Body of pancreas (tissue), 4 donors: ENCODE data around the gene KIF5B. TPM values are rescaled to one million over a fixed set of nuclear protein-coding genes. Genes with fewer than 3 reads are reported as not detected.

Experiments
- ATAC-seq: fragments of 150-250 bp; one replicate; pipeline ENCODE4 v1.9.1; 2016
- DNase-seq, 4 donors: peaks; one replicate each; pipeline ENCODE4 v3.0.0-alpha.2; 2019
- H3K27ac ChIP-seq, 4 donors: fragments of 200-600 bp; sonication (generic); 1 replicate in 3 of 4; 2 replicates in 1 of 4; pipeline versions ENCODE4 v1.5.1 to v1.6.1; 2016 to 2019; ENCODE audit warnings: mild to moderate bottlenecking in 1 of 4, mixed read lengths in 1 of 4, moderate library complexity in 1 of 4
- H3K27me3 ChIP-seq, 2 donors: fragments of 200-600 bp; sonication (generic); one replicate each; pipeline ENCODE4 v1.6.0; 2016; ENCODE audit warnings: mild to moderate bottlenecking in 1 of 2
- H3K36me3 ChIP-seq, 2 donors: fragments of 200-600 bp; sonication (generic); replicated peaks in 1 of 2; 2 replicates each; pipeline ENCODE4 v1.5.1; 2016; ENCODE audit warnings: low read depth in 2 of 2; ENCODE audit not compliant: insufficient read depth in 1 of 2
- H3K4me1 ChIP-seq: fragments of 200-600 bp; sonication (generic); one replicate; pipeline ENCODE4 v1.6.0; 2016
- H3K4me3 ChIP-seq, 2 donors: fragments of 200-600 bp; sonication (generic); 1 replicate in 1 of 2; 2 replicates in 1 of 2; pipeline ENCODE4 v1.5.1; 2016 to 2019
- H3K9me3 ChIP-seq, 3 donors: fragments of 200-600 bp; sonication (generic); 1 replicate in 2 of 3; 2 replicates in 1 of 3; pipeline ENCODE4 v1.5.1; 2016
- CTCF ChIP-seq, 7 experiments: fragments of 450-650 bp in 4 of 7; fragments of 200-600 bp in 3 of 7; sonication (generic) in 3 of 7; IDR thresholded peaks; one replicate each; pipeline ENCODE4 v1.5.1; 2016 to 2019; ENCODE audit warnings: antibody characterized with exemption in 7 of 7
- POLR2A ChIP-seq, 3 donors: fragments of 450-650 bp; IDR thresholded peaks; one replicate each; pipeline ENCODE4 v1.6.1; 2016; ENCODE audit warnings: antibody characterized with exemption in 3 of 3, mild to moderate bottlenecking in 2 of 3
- WGBS, 2 donors: methylation state at CpG; one replicate each; pipeline ENCODE4 v1.1.5; 2017; 5-methylcytosine and 5-hydroxymethylcytosine counted together
- intact Hi-C: fragments of 100-400 bp; cut with DNase I; formaldehyde crosslinking; loops from one replicate; pipeline ENCODE4 v1.15.1; 2023
- total RNA-seq, 2 donors: library from RNA; depleted of rRNA; stranded (reverse); fragments of >200 nt; gene quantifications; one replicate each; pipeline ENCODE4 v1.1.0, GENCODE V29; 2016

The KIF5B gene
- total RNA-seq, 2 donors from 2014 or later = 53.7 to 59.9 TPM

GRCh38 chr10:32036922-32037321, 19.3 kb downstream of the KIF5B start:
- ATAC-seq (no peak), DNase-seq (no peak)
- H3K36me3 ChIP-seq = peaks cover 21 to 44% of the 10 kb centered on the region in 2 donors
- H3K4me1 ChIP-seq = peaks cover 17% of the 10 kb centered on the region
- TF ChIP-seq CTCF (IDR thresholded peaks at IDR 0.05) = no peak
- TF ChIP-seq POLR2A (IDR thresholded peaks at IDR 0.05) = no peak
- 78 to 84% methylated on average over 4 of the region's 4 CpGs for WGBS, 2 donors
- no peak overlapping the region for H3K27ac ChIP-seq
- no peaks in the 10 kb centered on the region for H3K27me3 ChIP-seq
- H3K4me3 ChIP-seq = no peak overlapping the region
- intact Hi-C loops = no loop called here
- no peaks in the 10 kb centered on the region for H3K9me3 ChIP-seq

GRCh38 chr10:32035038-32035437, 21.2 kb downstream of the KIF5B start:
- Histone ChIP-seq H3K36me3 (peaks cover 21 to 58% of the 10 kb centered on the region in 2 donors), H3K9me3 (no peaks in the 10 kb centered on the region), H3K27ac (no peak overlapping the region), H3K4me3 (no peak overlapping the region), H3K27me3 (no peaks in the 10 kb centered on the region), H3K4me1 (peaks cover 3% of the 10 kb centered on the region)
- no peak for DNase-seq
- ATAC-seq = no peak
- intact Hi-C loops = no loop called here
- TF ChIP-seq POLR2A (IDR thresholded peaks at IDR 0.05) = no peak
- TF ChIP-seq CTCF (IDR thresholded peaks at IDR 0.05) = no peak
- 88 to 97% methylated on average over 1 of the region's 1 CpG for WGBS, 2 donors

- no peak for ATAC-seq
- H3K4me1 ChIP-seq = no peaks in the 10 kb centered on the region
Observed at GRCh38 chr10:32033171-32033570, 23.1 kb downstream of the KIF5B start.

GRCh38 chr10:32031920-32032319, 24.3 kb downstream of the KIF5B start:
- H3K9me3 ChIP-seq = no peaks in the 10 kb centered on the region
- no peak overlapping the region for H3K27ac ChIP-seq
- H3K27me3 ChIP-seq = no peaks in the 10 kb centered on the region
- no peak for TF ChIP-seq POLR2A (IDR thresholded peaks at IDR 0.05)
- TF ChIP-seq CTCF (IDR thresholded peaks at IDR 0.05) = no peak
- no peak overlapping the region for H3K4me3 ChIP-seq
- ATAC-seq (no peak), DNase-seq (no peak)
- WGBS, 2 donors = 88 to 93% methylated on average over 4 of the region's 4 CpGs
- H3K36me3 ChIP-seq = peaks cover 20 to 64% of the 10 kb centered on the region in 2 donors
- intact Hi-C loops = no loop called here
- H3K4me1 ChIP-seq = no peaks in the 10 kb centered on the region

More at GRCh38 chr10:32033171-32033570, 23.1 kb downstream of the KIF5B start:
- H3K9me3 ChIP-seq = no peaks in the 10 kb centered on the region
- no peaks in the 10 kb centered on the region for H3K27me3 ChIP-seq
- no peak overlapping the region for H3K4me3 ChIP-seq
- WGBS, 2 donors = 87 to 94% methylated on average over 5 of the region's 5 CpGs
- peaks cover 21 to 62% of the 10 kb centered on the region in 2 donors for H3K36me3 ChIP-seq
- intact Hi-C loops = no loop called here
- TF ChIP-seq CTCF (IDR thresholded peaks at IDR 0.05) = no peak
- no peak for TF ChIP-seq POLR2A (IDR thresholded peaks at IDR 0.05)
- DNase-seq = no peak
- no peak overlapping the region for H3K27ac ChIP-seq

- DNase-seq (no peak), ATAC-seq (no peak)
- TF ChIP-seq CTCF (IDR thresholded peaks at IDR 0.05) (no peak), POLR2A (IDR thresholded peaks at IDR 0.05) (no peak)
- Histone ChIP-seq H3K4me1 (no peaks in the 10 kb centered on the region), H3K27ac (no peak overlapping the region), H3K27me3 (no peaks in the 10 kb centered on the region), H3K36me3 (peaks cover 15 to 60% of the 10 kb centered on the region in 2 donors), H3K9me3 (no peaks in the 10 kb centered on the region), H3K4me3 (no peak overlapping the region)
- intact Hi-C loops = no loop called here
- 93 to 95% methylated on average over 6 of the region's 6 CpGs for WGBS, 2 donors
Observed at GRCh38 chr10:32031424-32031823, 24.8 kb downstream of the KIF5B start.
